GM12891 (cell line): ENCODE results near the gene HMGCLL1.

Experiments
- POLR2A ChIP-seq: IDR thresholded peaks from 2 replicates; pipeline ENCODE4 v1.6.1; 2011; ENCODE audit warnings: low read depth, low read length, control low read depth
- POLR2AphosphoS5 ChIP-seq: IDR thresholded peaks from 2 replicates; pipeline ENCODE4 v1.6.1; 2011; ENCODE audit warnings: low read depth, low read length, control low read depth
- POU2F2 ChIP-seq: IDR thresholded peaks from 2 replicates; pipeline ENCODE4 v1.6.1; 2011; ENCODE audit warnings: low read depth, mild to moderate bottlenecking, control low read depth, low read length, moderate library complexity
- TAF1 ChIP-seq: IDR thresholded peaks from 2 replicates; pipeline ENCODE4 v1.6.1; 2011; ENCODE audit warnings: low read depth, low read length, control low read depth

DNA sequence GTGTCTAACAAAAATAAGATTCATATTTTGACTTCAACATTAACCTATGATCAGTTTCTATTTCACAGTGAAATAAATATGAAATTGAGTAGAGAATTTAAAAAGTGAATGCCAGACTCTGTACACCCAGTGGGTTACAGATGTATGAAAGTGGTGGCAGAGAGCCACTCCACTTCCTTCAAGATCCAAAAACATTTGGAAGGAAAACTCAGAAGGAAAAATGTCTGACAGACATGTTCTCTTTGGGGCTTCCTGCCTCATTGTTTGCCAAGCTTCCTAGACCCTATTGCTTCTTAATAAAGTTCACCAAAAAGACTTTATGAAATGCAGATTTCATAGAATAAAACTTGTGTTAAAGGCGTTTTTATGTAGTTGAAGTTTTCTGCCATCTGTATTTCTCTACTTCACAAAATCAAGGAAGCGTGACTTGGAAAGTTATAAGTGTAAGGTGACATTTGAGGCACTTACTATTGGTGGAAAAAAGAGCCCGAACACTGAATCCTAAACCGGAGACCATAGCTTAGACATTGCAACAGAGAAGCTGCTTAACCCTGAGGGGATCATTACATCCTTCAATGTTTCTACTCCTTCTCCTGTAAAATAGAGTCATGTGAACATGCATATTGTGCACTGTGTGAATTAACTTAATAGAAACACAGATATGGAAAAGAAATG is 12.8 kb downstream of the HMGCLL1 start:
- no peak for TF ChIP-seq POLR2AphosphoS5
- TF ChIP-seq POLR2A = no peak
- no peak for TF ChIP-seq POU2F2
- TF ChIP-seq TAF1 = no peak
